Measurements from ENCODE around the gene C1QTNF2. TPM values are rescaled to one million over a fixed set of nuclear protein-coding genes. Genes with fewer than 3 reads are reported as not detected.

The C1QTNF2 gene
- total and polyA plus RNA-seq, 7 donors = 0.85 to 2.5 (median 1.1) TPM; not detected in 2

DNA sequence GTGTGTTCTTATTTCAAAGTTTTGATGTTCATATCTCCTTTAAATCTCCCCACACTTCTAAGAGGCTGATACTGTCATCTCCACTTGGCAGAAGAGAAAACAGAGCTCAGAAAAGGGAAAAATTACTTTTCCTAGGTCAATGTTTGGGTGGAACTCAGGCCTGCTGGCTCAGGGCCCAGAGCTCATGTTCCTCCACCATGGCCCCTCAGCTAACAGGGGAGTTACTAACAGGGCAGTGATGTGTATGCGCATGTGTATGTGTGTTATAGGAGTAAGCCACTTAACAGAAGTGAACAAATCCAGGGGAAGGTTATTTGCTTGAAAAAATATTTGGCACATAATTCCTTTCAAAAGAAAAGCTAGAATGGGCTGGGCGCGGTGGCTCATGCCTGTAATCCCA is 2.5 kb downstream of the C1QTNF2 start:
- Histone ChIP-seq H3K36me3 (no peaks in the 10 kb centered on the region), H3K9me3 (no peaks in the 10 kb centered on the region), H3K4me1 (peaks cover 0 to 14% (median 11%) of the 10 kb centered on the region in 4 donors), H3K4me3 (no peak overlapping the region), H3K27ac (no peak overlapping the region), H3K27me3 (no peaks in the 10 kb centered on the region)
- intact Hi-C loops (cut with DNase I) = no loop called here
- no peak for DNase-seq
- WGBS, 2 donors = 97 to 98% methylated on average over 3 of the region's 3 CpGs
- TF ChIP-seq EP300 (IDR thresholded peaks at IDR 0.05) (no peak), POLR2A (IDR thresholded peaks at IDR 0.05) (no peak)
- TF ChIP-seq, protein P1, sequence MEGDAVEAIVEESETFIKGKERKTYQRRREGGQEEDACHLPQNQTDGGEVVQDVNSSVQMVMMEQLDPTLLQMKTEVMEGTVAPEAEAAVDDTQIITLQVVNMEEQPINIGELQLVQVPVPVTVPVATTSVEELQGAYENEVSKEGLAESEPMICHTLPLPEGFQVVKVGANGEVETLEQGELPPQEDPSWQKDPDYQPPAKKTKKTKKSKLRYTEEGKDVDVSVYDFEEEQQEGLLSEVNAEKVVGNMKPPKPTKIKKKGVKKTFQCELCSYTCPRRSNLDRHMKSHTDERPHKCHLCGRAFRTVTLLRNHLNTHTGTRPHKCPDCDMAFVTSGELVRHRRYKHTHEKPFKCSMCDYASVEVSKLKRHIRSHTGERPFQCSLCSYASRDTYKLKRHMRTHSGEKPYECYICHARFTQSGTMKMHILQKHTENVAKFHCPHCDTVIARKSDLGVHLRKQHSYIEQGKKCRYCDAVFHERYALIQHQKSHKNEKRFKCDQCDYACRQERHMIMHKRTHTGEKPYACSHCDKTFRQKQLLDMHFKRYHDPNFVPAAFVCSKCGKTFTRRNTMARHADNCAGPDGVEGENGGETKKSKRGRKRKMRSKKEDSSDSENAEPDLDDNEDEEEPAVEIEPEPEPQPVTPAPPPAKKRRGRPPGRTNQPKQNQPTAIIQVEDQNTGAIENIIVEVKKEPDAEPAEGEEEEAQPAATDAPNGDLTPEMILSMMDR (IDR thresholded peaks at IDR 0.05) = no peak

DNA sequence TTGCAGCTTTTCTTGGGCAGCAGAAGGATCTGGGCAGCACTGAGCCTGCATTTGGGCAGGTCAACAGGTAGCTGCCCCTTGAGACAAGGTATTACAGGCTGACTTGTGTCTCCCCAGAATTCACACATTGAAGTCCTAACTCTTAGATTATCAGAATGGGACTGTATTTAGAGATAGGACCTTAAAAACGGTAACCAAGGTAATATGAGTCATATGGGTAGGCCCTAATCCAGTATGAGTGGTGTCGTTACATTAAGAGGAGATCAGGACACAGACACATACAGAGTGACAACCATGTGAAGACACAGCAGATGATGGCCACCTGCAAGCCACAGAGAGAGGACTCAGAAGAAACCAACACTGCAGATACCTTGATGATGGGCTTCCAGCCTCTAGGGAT is 3.2 kb downstream of the C1QTNF2 start:
- H3K4me1 ChIP-seq = peaks cover 0 to 14% (median 11%) of the 10 kb centered on the region in 4 donors
- no peak overlapping the region for H3K27ac ChIP-seq
- 55 to 63% methylated on average over 2 of the region's 2 CpGs for WGBS, 2 donors
- H3K9me3 ChIP-seq = no peaks in the 10 kb centered on the region
- no peak overlapping the region for H3K4me3 ChIP-seq
- DNase-seq = no peak
- TF ChIP-seq POLR2A (IDR thresholded peaks at IDR 0.05) (no peak), POLR2AphosphoS5 (IDR thresholded peaks at IDR 0.05) (no peak), EP300 (IDR thresholded peaks at IDR 0.05) (no peak)
- TF ChIP-seq, protein P1 (IDR thresholded peaks at IDR 0.05) = no peak
- no peaks in the 10 kb centered on the region for H3K36me3 ChIP-seq
- intact Hi-C loops (cut with DNase I) = no loop called here
- H3K27me3 ChIP-seq = no peaks in the 10 kb centered on the region

DNA sequence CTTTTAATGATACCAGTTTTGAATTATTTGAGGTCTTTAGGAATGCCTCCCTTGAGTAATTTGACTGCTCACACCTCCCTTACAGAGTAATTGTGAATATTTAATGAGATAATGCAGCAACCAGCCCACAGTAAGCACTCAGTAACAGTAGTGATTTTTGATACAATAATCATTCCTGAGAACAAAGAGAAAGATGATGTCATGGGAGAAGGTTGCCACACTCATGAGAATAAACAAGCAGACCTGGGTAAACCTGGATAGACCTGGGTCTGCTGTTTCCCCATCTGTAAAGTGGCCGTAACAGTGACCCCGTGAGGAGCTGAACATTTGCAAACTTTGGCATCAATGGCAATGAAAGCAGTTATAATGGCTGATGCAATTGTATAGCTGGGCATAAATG is 4.2 kb downstream of the C1QTNF2 start:
- no peaks in the 10 kb centered on the region for H3K36me3 ChIP-seq
- no peak overlapping the region for H3K27ac ChIP-seq
- no peak overlapping the region for H3K4me3 ChIP-seq
- intact Hi-C loops (cut with DNase I) = no loop called here
- WGBS, 2 donors = 72 to 93% methylated on average over 2 of the region's 2 CpGs
- no peaks in the 10 kb centered on the region for H3K27me3 ChIP-seq
- no peak for DNase-seq
- TF ChIP-seq EP300 (IDR thresholded peaks at IDR 0.05) = no peak
- TF ChIP-seq, protein P1 (IDR thresholded peaks at IDR 0.05) = no peak
- no peak for TF ChIP-seq POLR2A (IDR thresholded peaks at IDR 0.05)
- TF ChIP-seq POLR2AphosphoS5 (IDR thresholded peaks at IDR 0.05) = no peak
- no peaks in the 10 kb centered on the region for H3K9me3 ChIP-seq
- H3K4me1 ChIP-seq = peaks cover 0 to 14% (median 11%) of the 10 kb centered on the region in 4 donors

DNA sequence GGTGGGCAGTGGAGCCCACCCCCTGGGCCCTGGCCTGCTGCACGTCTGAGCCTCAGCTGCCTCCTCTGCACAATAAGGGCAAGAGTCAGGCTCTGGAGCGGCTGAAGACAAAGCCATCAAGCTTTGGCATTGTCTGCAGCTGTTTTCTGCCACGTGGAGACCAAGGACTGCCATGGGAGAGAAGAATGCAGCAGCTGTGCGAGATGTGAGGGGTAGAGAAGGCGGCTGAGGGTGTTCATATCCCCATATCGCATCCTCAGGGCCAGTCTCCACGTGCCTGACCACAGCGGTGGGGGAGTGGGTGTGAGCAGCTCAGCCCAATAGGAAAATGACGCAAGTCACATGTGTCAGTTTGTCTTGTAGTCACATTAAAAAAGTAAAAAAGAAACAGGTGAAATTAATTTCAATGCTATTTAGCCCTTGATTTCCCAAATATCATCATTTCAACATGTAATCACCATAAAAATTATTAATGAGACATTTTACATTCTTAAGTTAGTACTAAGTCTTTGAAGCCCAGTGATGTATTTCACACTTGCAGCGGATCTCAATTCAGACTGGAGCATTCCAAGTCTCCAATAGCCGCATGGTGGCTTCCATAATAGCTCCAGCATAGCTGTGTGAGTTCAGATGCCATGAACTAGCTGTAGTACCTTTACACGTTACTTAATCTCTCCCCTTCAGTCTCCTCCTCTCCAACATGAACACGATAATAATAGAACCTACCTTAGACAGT is 6.6 kb downstream of the C1QTNF2 start:
- no peak for DNase-seq
- peak overlapping the region in 3 of 4 donors; percentile 18 to 58 (median 35) for H3K27ac ChIP-seq
- no peaks in the 10 kb centered on the region for H3K27me3 ChIP-seq
- peaks cover 0 to 5% (median 0%) of the 10 kb centered on the region in 4 donors for H3K4me1 ChIP-seq
- H3K9me3 ChIP-seq = no peaks in the 10 kb centered on the region
- H3K4me3 ChIP-seq = no peak overlapping the region
- intact Hi-C loops (cut with DNase I) = no loop called here
- 84 to 86% methylated on average over 13 of the region's 13 CpGs for WGBS, 2 donors
- no peaks in the 10 kb centered on the region for H3K36me3 ChIP-seq
- TF ChIP-seq POLR2A (IDR thresholded peaks at IDR 0.05) (no peak), EP300 (IDR thresholded peaks at IDR 0.05) (no peak), POLR2AphosphoS5 (IDR thresholded peaks at IDR 0.05) (no peak)
- TF ChIP-seq, protein P1 (IDR thresholded peaks at IDR 0.05) = no peak
